Breast epithelium (tissue), 4 donors: ENCODE measurements around the gene CBFA2T3. TPM values are rescaled to one million over a fixed set of nuclear protein-coding genes. Genes with fewer than 3 reads are reported as not detected.
"Not testable (repeated sequence)": the region's sequence is repeated elsewhere in the genome, so short reads cannot be mapped to it uniquely, and the experiment has no call there.

Experiments
- DNase-seq, 2 donors: peaks; one replicate each; pipeline ENCODE4 v3.0.0-alpha.2; 2019; ENCODE audit warnings: low spot score in 2 of 2
- H3K27ac ChIP-seq, 2 donors: fragments of 200-600 bp; sonication (generic) in 1 of 2; one replicate each; pipeline ENCODE4 v1.5.1; 2016 to 2019; ENCODE audit warnings: mild to moderate bottlenecking in 1 of 2
- H3K27me3 ChIP-seq, 2 donors: fragments of 200-600 bp; sonication (generic) in 1 of 2; one replicate each; pipeline versions ENCODE4 v1.5.1 to v1.6.0; 2017 to 2019; ENCODE audit warnings: control low read depth in 1 of 2, mild to moderate bottlenecking in 1 of 2
- H3K36me3 ChIP-seq: fragments of 200-600 bp; one replicate; pipeline ENCODE4 v1.5.1; 2019
- H3K4me1 ChIP-seq, 2 donors: fragments of 200-600 bp; sonication (generic); one replicate each; pipeline ENCODE4 v1.5.1; 2016 to 2019; ENCODE audit warnings: control low read depth in 1 of 2
- H3K4me3 ChIP-seq, 3 donors: fragments of 200-600 bp; sonication (generic); 1 replicate in 2 of 3; 2 replicates in 1 of 3; pipeline ENCODE4 v1.5.1; 2016 to 2019; ENCODE audit warnings: mild to moderate bottlenecking in 3 of 3, moderate library complexity in 2 of 3
- H3K9me3 ChIP-seq, 2 donors: fragments of 200-600 bp; sonication (generic) in 1 of 2; one replicate each; pipeline ENCODE4 v1.5.1; 2016 to 2019; ENCODE audit warnings: control low read depth in 1 of 2
- POLR2A ChIP-seq: fragments of 450-650 bp; IDR thresholded peaks from one replicate; pipeline ENCODE4 v1.6.1; 2016; ENCODE audit warnings: antibody characterized with exemption, mild to moderate bottlenecking, moderate library complexity
- POLR2AphosphoS5 ChIP-seq, 3 donors: sonication (generic); formaldehyde crosslinking; IDR thresholded peaks; one replicate each; pipeline ENCODE4 v1.6.1; 2017; ENCODE audit warnings: antibody characterized with exemption in 3 of 3
- intact Hi-C: fragments of 100-400 bp; cut with DNase I; formaldehyde crosslinking; loops from one replicate; pipeline ENCODE4 v1.15.1; 2023; ENCODE audit warnings: low total_unique reads
- total RNA-seq, 3 donors: library from RNA; depleted of rRNA; stranded (reverse); fragments of >200 nt; gene quantifications; one replicate each; pipeline ENCODE4 v1.1.0, GENCODE V29; 2016
- TF ChIP-seq, protein P1 (sequence below), 3 donors: fragments of 450-650 bp; IDR thresholded peaks; one replicate each; pipeline ENCODE4 v1.5.1; 2016 to 2017; ENCODE audit warnings: antibody characterized with exemption in 3 of 3, mild to moderate bottlenecking in 3 of 3, moderate library complexity in 3 of 3

Gene CBFA2T3
- total RNA-seq, 3 donors from 2014 or later, result 0.64 to 2.3 (median 0.88) TPM

DNA sequence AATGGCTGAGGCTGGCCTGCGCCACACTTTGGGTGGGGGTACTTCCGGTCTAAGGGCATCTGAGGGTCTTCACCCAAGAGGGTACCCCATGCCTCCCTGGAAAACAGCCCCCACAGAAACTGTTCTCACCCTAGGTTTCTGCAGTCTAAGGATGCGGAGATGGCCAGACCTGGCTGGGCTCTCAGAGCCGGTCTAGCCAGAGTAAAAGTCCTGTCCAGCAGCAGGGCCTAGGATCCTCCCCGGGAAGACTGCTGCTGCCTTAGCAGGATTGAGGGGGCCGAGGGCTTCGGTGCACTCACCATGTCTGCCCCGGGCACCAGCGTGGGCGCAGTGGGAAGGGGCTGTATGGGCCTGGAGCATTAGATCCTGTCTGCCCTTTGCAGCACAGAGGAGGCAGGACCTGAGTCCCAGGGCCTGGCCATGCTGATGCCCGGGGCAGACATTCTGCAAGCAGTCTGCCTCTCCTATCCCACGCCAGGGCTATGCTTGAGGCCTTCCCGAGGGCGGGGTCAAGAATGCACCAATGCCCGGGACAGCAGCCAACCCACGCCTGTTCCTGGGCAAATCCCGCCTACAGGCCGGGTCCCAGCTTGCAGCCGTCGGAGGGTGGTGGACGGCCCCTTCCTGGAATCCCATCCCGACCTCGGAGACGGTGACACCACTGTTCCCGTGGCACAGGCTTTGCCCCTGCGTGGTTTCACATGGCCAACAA is 54.7 kb downstream of the CBFA2T3 start:
- TF ChIP-seq, protein P1, sequence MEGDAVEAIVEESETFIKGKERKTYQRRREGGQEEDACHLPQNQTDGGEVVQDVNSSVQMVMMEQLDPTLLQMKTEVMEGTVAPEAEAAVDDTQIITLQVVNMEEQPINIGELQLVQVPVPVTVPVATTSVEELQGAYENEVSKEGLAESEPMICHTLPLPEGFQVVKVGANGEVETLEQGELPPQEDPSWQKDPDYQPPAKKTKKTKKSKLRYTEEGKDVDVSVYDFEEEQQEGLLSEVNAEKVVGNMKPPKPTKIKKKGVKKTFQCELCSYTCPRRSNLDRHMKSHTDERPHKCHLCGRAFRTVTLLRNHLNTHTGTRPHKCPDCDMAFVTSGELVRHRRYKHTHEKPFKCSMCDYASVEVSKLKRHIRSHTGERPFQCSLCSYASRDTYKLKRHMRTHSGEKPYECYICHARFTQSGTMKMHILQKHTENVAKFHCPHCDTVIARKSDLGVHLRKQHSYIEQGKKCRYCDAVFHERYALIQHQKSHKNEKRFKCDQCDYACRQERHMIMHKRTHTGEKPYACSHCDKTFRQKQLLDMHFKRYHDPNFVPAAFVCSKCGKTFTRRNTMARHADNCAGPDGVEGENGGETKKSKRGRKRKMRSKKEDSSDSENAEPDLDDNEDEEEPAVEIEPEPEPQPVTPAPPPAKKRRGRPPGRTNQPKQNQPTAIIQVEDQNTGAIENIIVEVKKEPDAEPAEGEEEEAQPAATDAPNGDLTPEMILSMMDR (IDR thresholded peaks at IDR 0.05), result no peak
- TF ChIP-seq POLR2A, result no peak
- no peak for TF ChIP-seq POLR2AphosphoS5 (IDR thresholded peaks at IDR 0.05)
- Histone ChIP-seq H3K9me3 (peaks cover 3 to 10% of the 10 kb centered on the region in 2 donors), H3K36me3 (no peaks in the 10 kb centered on the region), H3K27ac (peak overlapping the region in 1 of 2 donors; percentile 77), H3K4me1 (peaks cover 3 to 10% of the 10 kb centered on the region in 2 donors), H3K27me3 (peaks cover 0 to 3% of the 10 kb centered on the region in 2 donors), H3K4me3 (no peak overlapping the region)
- DNase-seq, result no peak
- intact Hi-C loops, result no loop called here

DNA sequence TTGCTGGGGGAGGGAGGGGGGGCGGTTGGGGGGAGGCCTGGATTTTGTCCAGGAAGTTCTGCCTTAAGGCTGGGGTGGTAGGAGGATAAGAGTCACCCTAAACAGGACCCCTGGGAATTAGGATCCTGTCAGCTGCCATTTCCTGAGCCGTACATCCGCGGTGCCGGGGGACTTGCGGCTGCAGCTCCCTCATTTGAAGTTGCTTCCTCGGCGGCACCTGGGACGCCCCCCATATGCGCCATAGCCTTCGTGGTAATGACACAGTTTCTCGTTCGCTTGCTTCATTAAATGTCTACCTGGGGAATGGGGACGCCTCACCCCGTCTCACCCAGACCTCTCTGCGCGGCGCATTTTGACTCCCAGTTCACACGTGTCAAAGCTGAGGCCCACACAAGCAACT is 55.4 kb downstream of the CBFA2T3 start:
- peak overlapping the region; percentile 33 to 77 for H3K27ac ChIP-seq
- peaks cover 3 to 10% of the 10 kb centered on the region in 2 donors for H3K9me3 ChIP-seq
- DNase-seq, result no peak
- no peaks in the 10 kb centered on the region for H3K27me3 ChIP-seq
- intact Hi-C loops, result no loop called here
- H3K36me3 ChIP-seq, result no peaks in the 10 kb centered on the region
- peaks cover 3 to 10% of the 10 kb centered on the region in 2 donors for H3K4me1 ChIP-seq
- TF ChIP-seq, protein P1 (IDR thresholded peaks at IDR 0.05), result no peak
- TF ChIP-seq POLR2A, result no peak
- TF ChIP-seq POLR2AphosphoS5 (IDR thresholded peaks at IDR 0.05), result no peak
- no peak overlapping the region for H3K4me3 ChIP-seq

DNA sequence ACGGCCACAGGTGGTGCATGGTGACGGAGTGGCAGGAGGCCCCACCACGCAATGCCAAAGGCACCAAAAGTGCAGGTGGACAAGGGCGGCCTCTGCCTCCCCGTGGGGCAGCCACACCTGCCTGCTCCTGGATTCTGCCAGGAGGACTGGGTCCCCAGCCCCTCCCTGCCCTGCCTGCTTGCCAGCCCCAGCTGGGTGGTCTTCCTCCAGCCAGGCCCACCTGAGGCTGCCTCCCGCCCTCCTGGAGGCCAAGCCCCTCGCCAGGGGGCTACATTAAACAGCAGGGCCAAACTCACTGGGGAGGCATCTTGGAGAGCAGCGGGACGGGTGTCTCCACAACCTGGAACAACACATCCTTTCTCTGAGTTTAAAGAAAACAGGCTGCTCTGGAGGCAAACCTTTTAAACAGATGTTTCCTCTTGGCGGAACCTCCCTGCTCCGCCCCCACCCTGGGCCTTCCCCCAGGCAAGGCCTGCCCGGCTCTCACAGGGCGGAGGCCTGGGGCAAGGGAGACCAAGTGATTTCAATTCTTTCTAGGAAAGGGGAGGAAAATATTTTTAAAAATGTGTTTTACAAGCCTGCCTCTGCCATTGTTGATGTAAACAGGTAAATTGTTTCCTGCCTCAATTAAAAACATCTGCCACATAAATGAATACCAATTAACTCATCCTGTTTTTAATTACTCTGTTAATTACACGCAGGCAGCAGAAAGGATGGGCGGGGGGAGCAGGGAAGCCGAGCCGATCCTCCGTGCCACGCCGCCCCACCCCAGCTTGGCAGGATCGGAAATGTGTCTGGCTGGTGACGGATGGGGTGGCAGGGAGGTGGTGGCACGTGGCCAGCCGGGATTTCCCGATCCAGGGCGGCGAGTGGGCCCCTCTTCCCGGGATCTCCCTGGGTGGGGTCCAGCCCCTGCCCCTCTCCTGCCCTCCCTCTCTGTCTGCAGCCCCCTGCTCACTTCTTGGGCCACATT is 56.1 kb downstream of the CBFA2T3 start:
- Histone ChIP-seq H3K27me3 (no peaks in the 10 kb centered on the region), H3K4me3 (peak overlapping the region in 1 of 3 donors; percentile 20), H3K9me3 (peaks cover 3 to 10% of the 10 kb centered on the region in 2 donors), H3K27ac (peak overlapping the region; percentile 33 to 77), H3K4me1 (peaks cover 3 to 10% of the 10 kb centered on the region in 2 donors), H3K36me3 (no peaks in the 10 kb centered on the region)
- intact Hi-C loops, result no loop called here
- TF ChIP-seq POLR2A (no peak), POLR2AphosphoS5 (IDR thresholded peaks at IDR 0.05) (peak in 2 of 3 donors; percentile 49 to 53)
- TF ChIP-seq, protein P1 (IDR thresholded peaks at IDR 0.05), result no peak
- no peak for DNase-seq

DNA sequence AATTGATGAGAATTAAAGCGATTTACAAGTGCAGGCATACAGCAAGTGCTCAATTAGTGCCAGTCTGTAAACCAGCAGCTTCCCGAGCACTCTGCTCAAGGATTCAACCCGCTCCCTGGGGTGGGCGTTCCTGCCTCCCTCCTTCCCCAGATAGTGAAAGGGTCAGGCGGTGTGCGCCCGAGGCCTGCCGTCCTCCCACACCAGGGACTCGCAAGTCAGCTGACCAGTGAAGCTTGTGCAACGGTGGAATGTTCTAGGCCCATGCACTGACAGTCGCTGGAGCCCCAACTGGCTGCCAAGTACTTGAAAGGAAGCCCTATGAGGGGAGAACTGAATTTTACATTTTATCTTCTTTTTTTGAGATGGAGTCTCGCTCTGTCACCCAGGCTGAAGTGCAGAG is 57.1 kb downstream of the CBFA2T3 start:
- H3K27me3 ChIP-seq, result no peaks in the 10 kb centered on the region
- DNase-seq, result no peak
- no peak overlapping the region for H3K4me3 ChIP-seq
- H3K36me3 ChIP-seq, result no peaks in the 10 kb centered on the region
- TF ChIP-seq, protein P1 (IDR thresholded peaks at IDR 0.05), result no peak
- TF ChIP-seq POLR2A, result no peak
- no peak for TF ChIP-seq POLR2AphosphoS5 (IDR thresholded peaks at IDR 0.05)
- peaks cover 3 to 10% of the 10 kb centered on the region in 2 donors for H3K9me3 ChIP-seq
- intact Hi-C loops, result no loop called here
- H3K4me1 ChIP-seq, result peaks cover 4 to 10% of the 10 kb centered on the region in 2 donors
- peak overlapping the region in 1 of 2 donors; percentile 52 for H3K27ac ChIP-seq

DNA sequence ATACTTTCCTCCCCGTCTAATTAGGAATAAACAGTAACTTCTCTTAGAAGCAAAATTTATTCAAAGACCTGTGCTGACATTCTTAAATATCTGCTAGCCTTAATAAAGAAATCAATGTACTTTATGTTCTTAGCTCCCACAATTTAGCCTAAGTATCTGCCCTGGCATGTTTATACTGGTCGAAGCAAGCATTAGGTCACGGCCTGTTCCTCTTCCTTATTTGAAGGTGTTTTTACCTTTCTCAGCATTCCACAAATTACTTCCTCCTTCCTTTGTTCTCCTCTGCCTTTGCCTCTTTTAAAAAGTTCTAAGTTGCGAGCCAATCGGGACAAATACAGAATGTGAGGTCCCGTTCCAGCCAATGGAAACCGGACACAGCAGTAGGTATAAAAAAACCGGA is 58.1 kb downstream of the CBFA2T3 start:
- H3K36me3 ChIP-seq, intact Hi-C loops, H3K27me3 ChIP-seq, H3K4me3 ChIP-seq: not testable (repeated sequence)
- peak in 1 of 2 donors; percentile 36 for DNase-seq
- Histone ChIP-seq H3K27ac (peak overlapping the region; percentile 52 to 76), H3K9me3 (peaks cover 3 to 10% of the 10 kb centered on the region in 2 donors), H3K4me1 (peaks cover 8 to 10% of the 10 kb centered on the region in 2 donors)
